Femur (tissue), 1 donor: Measurements from ENCODE around the gene KDM2A.

Experiments
- DNase-seq: peaks from one replicate; pipeline ENCODE4 v3.0.0-alpha.2; 2017

The KDM2A gene

GRCh38 chr11:67118801-67119584 lies at the start of gene KDM2A:
Gene KDM2A (plus strand): TSS chr11:67119263. CDS start chr11:67121317, 2,054 bp downstream.
- DNase-seq: peak; percentile 100

GRCh38 chr11:67071420-67072284 lies 47.4 kb upstream of the KDM2A start:
- DNase-seq: peak; percentile 73

- no peak for DNase-seq
Observed at GRCh38 chr11:67072295-67072694, 46.8 kb upstream of the KDM2A start.

GRCh38 chr11:67073908-67074307 lies 45.2 kb upstream of the KDM2A start:
- DNase-seq: no peak

- DNase-seq: no peak
Observed at GRCh38 chr11:67076202-67076601, 42.9 kb upstream of the KDM2A start.

GRCh38 chr11:67079065-67079705 lies 39.9 kb upstream of the KDM2A start:
- DNase-seq: no peak

GRCh38 chr11:67082071-67082791 lies 36.8 kb upstream of the KDM2A start:
- no peak for DNase-seq

GRCh38 chr11:67083786-67084366 lies 35.2 kb upstream of the KDM2A start:
- DNase-seq: no peak

GRCh38 chr11:67085617-67086016 lies 33.4 kb upstream of the KDM2A start:
- DNase-seq: no peak

- no peak for DNase-seq
Observed at GRCh38 chr11:67090717-67091116, 28.3 kb upstream of the KDM2A start.

- DNase-seq: no peak
Observed at GRCh38 chr11:67095214-67095507, 23.9 kb upstream of the KDM2A start.

GRCh38 chr11:67098799-67099429 lies 20.1 kb upstream of the KDM2A start:
- no peak for DNase-seq

- no peak for DNase-seq
Observed at GRCh38 chr11:67099831-67100324, 19.2 kb upstream of the KDM2A start.

- no peak for DNase-seq
Observed at GRCh38 chr11:67102664-67103063, 16.4 kb upstream of the KDM2A start.

- DNase-seq: no peak
Observed at GRCh38 chr11:67105964-67106363, 13.1 kb upstream of the KDM2A start.

GRCh38 chr11:67111261-67111660 lies 7.8 kb upstream of the KDM2A start:
- DNase-seq: peak; percentile 36

GRCh38 chr11:67113231-67113721 lies 5.8 kb upstream of the KDM2A start:
- no peak for DNase-seq

GRCh38 chr11:67114275-67114896 lies 4.7 kb upstream of the KDM2A start:
- no peak for DNase-seq

- DNase-seq: no peak
Observed at GRCh38 chr11:67116758-67117105, 2.3 kb upstream of the KDM2A start.

GRCh38 chr11:67117176-67117575 lies 1.9 kb upstream of the KDM2A start:
- no peak for DNase-seq

GRCh38 chr11:67117672-67118180 lies 1.3 kb upstream of the KDM2A start:
- DNase-seq: peak; percentile 59
